Measurements from ENCODE around the gene CHRM4.

CHRM4 gene

DNA sequence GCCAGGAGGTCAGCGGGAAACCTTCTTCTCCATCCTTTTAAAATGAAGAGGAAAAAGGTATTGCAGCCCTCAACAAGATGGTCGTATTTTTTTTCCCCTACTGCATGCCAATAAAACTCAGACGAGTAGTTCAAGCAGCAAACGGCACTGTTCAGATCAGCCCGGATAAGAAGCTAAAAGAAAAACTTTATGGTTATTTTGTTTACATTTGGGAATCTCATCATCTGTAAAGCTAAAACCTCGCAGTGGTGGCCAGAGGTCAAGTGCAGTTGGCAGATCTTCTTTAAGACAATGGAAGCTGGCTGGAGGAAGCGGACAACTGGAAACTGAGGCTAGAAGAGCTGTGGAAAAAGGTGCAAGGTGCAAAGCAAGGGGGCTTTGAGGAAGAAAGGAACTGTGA, 31.0 kb upstream of the CHRM4 start:
- Histone ChIP-seq H3K27ac (ENCODE audit: low read depth in 2 of 2, low read length in 2 of 2) (no peak overlapping the region), H3K36me3 (ENCODE audit: control insufficient read depth in 2 of 2, insufficient read depth in 2 of 2, low read length in 2 of 2) (peaks cover 19% of the 10 kb centered on the region in 2 donors)

DNA sequence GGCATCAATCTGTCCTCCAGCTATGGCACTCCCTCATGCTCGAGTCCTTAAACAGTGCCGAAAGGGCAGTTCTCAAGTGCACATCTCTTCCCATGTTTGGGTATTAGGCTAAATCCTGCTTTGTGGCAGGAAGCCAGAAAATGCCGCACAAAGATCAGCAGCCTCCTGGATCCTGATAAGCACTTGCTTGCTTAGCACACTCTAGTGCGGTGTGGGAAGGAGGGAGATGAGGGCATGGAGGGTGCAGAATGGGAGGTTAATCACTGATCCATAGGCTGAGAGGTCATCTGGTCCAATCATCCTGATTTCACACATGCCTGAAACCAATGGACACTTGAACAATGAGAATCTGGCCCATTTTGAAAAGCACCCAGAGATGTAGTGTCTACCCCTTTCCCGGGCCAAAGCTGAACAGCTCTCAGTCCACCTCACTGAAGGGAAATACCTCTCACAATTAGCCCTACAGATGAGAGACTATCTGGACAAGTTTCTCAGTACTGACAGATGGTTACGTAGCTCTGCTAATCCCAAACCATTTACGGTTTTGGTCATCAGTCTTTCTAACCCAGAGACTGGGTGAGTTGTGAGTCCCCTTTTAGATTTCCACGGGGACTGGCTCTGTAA, 29.8 kb upstream of the CHRM4 start:
- Histone ChIP-seq H3K4me1 (ENCODE audit: control insufficient read depth in 2 of 2, insufficient read depth in 2 of 2, low read length in 2 of 2) (peaks cover 0 to 4% of the 10 kb centered on the region in 2 donors), H3K9me3 (ENCODE audit: control insufficient read depth in 2 of 2, low read length in 2 of 2) (no peaks in the 10 kb centered on the region), H3K27me3 (ENCODE audit: control insufficient read depth in 2 of 2, insufficient read depth in 2 of 2, low read length in 2 of 2) (no peaks in the 10 kb centered on the region), H3K9ac (ENCODE audit: low read depth in 1 of 2, low read length in 2 of 2) (no peak overlapping the region), H3K4me3 (ENCODE audit: low read length in 2 of 2) (no peak overlapping the region), H3K27ac (ENCODE audit: low read depth in 2 of 2, low read length in 2 of 2) (no peak overlapping the region), H3K36me3 (ENCODE audit: control insufficient read depth in 2 of 2, insufficient read depth in 2 of 2, low read length in 2 of 2) (peaks cover 25% of the 10 kb centered on the region in 2 donors)

More for the DNA sequence above, 31.0 kb upstream of the CHRM4 start:
- Histone ChIP-seq H3K9ac (ENCODE audit: low read depth in 1 of 2, low read length in 2 of 2) (no peak overlapping the region), H3K27me3 (ENCODE audit: control insufficient read depth in 2 of 2, insufficient read depth in 2 of 2, low read length in 2 of 2) (no peaks in the 10 kb centered on the region), H3K9me3 (ENCODE audit: control insufficient read depth in 2 of 2, low read length in 2 of 2) (no peaks in the 10 kb centered on the region), H3K4me3 (ENCODE audit: low read length in 2 of 2) (no peak overlapping the region), H3K4me1 (ENCODE audit: control insufficient read depth in 2 of 2, insufficient read depth in 2 of 2, low read length in 2 of 2) (peaks cover 0 to 4% of the 10 kb centered on the region in 2 donors)

DNA sequence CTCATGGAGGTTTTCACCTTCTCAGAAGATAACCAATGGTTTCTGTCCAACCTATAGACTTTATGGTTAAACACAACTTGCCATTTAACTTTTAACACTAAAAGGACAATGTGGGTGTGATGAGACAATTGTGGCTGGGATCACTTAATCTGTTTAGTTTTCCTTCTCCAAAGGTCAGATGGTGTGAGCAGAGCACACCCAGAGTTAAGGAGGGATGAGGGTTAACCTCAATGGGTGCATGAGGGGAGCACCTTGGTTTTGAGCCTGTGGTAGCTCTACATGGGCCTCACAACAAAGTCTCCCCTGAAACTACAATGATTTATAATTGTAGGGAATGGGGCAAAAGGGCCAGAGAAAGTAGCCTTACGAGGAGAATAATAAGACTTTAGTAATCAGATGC, 28.9 kb upstream of the CHRM4 start:
- Histone ChIP-seq H3K4me1 (ENCODE audit: control insufficient read depth in 2 of 2, insufficient read depth in 2 of 2, low read length in 2 of 2) (peaks cover 0 to 4% of the 10 kb centered on the region in 2 donors), H3K36me3 (ENCODE audit: control insufficient read depth in 2 of 2, insufficient read depth in 2 of 2, low read length in 2 of 2) (peaks cover 30 to 33% of the 10 kb centered on the region in 2 donors), H3K9ac (ENCODE audit: low read depth in 1 of 2, low read length in 2 of 2) (no peak overlapping the region), H3K27me3 (ENCODE audit: control insufficient read depth in 2 of 2, insufficient read depth in 2 of 2, low read length in 2 of 2) (no peaks in the 10 kb centered on the region), H3K9me3 (ENCODE audit: control insufficient read depth in 2 of 2, low read length in 2 of 2) (no peaks in the 10 kb centered on the region), H3K27ac (ENCODE audit: low read depth in 2 of 2, low read length in 2 of 2) (no peak overlapping the region), H3K4me3 (ENCODE audit: low read length in 2 of 2) (no peak overlapping the region)

DNA sequence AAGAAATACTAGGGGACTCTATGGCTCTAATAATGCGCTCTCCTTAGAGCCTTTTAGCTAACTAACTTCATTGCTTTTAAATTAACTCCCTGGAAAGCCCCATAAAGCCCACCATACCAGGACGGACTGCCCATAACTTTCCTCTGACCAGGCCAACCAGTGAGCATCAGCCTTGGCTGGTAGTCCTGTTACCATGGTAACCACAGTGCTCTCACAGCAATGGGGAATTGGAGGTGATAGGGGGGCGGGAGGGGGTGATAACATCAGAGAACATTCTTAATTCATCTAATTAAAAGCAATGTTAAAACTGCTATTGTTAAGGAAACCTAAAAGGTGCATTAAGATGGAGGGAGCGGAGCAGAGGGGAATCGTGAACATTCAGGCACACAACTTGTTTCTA, 27.2 kb upstream of the CHRM4 start:
- Histone ChIP-seq H3K9me3 (ENCODE audit: control insufficient read depth in 2 of 2, low read length in 2 of 2) (no peaks in the 10 kb centered on the region), H3K36me3 (ENCODE audit: control insufficient read depth in 2 of 2, insufficient read depth in 2 of 2, low read length in 2 of 2) (peaks cover 43 to 47% of the 10 kb centered on the region in 2 donors), H3K4me3 (ENCODE audit: low read length in 2 of 2) (no peak overlapping the region), H3K27me3 (ENCODE audit: control insufficient read depth in 2 of 2, insufficient read depth in 2 of 2, low read length in 2 of 2) (no peaks in the 10 kb centered on the region), H3K4me1 (ENCODE audit: control insufficient read depth in 2 of 2, insufficient read depth in 2 of 2, low read length in 2 of 2) (peaks cover 2 to 4% of the 10 kb centered on the region in 2 donors), H3K9ac (ENCODE audit: low read depth in 1 of 2, low read length in 2 of 2) (no peak overlapping the region), H3K27ac (ENCODE audit: low read depth in 2 of 2, low read length in 2 of 2) (no peak overlapping the region)

DNA sequence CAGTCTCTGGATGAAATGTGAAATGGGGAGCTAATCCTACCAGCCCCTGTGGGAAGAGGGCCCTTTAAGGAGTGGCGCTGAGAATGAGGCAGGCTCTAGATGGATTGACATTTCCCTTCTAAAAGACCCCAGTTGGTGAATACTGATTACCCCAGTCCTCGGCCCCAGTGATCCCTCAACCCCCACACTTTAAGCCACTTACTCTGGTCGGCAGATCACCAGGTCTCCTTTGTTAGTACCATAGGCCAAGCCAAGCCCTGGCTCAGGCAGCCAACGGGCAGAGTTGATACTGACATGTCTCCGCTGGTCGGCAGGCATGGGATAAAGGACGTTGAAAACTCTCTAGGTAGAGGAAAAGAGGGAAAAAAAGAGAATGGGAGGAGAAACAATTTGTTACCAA, 26.1 kb upstream of the CHRM4 start:
- H3K9me3 ChIP-seq (ENCODE audit: control insufficient read depth in 2 of 2, low read length in 2 of 2): no peaks in the 10 kb centered on the region
- H3K27ac ChIP-seq (ENCODE audit: low read depth in 2 of 2, low read length in 2 of 2): no peak overlapping the region
- H3K36me3 ChIP-seq (ENCODE audit: control insufficient read depth in 2 of 2, insufficient read depth in 2 of 2, low read length in 2 of 2): peaks cover 43 to 49% of the 10 kb centered on the region in 2 donors

DNA sequence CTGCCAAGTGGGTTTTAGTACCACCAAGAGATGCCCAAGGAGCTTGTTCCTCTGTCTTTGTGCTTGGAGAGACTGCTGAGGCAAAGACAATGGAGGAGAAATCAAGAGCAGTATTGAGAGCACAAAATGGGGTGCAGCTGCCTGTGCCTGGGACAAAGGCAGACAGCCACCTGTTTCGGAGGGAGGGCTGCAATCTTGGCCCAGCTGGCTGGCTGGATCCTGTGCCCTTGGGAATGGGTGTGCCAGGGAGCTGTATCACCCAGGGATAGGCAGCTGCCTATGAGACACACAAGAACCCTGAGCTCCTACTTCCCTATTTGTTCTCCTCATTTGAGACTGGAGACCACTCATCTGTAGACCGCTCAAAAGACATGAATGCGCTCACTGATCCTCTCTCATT, 23.3 kb upstream of the CHRM4 start:
- H3K9ac ChIP-seq (ENCODE audit: low read depth in 1 of 2, low read length in 2 of 2): no peak overlapping the region
- no peaks in the 10 kb centered on the region for H3K27me3 ChIP-seq (ENCODE audit: control insufficient read depth in 2 of 2, insufficient read depth in 2 of 2, low read length in 2 of 2)
- peaks cover 0 to 2% of the 10 kb centered on the region in 2 donors for H3K4me1 ChIP-seq (ENCODE audit: control insufficient read depth in 2 of 2, insufficient read depth in 2 of 2, low read length in 2 of 2)
- H3K27ac ChIP-seq (ENCODE audit: low read depth in 2 of 2, low read length in 2 of 2): no peak overlapping the region
- peaks cover 35 to 40% of the 10 kb centered on the region in 2 donors for H3K36me3 ChIP-seq (ENCODE audit: control insufficient read depth in 2 of 2, insufficient read depth in 2 of 2, low read length in 2 of 2)
- H3K9me3 ChIP-seq (ENCODE audit: control insufficient read depth in 2 of 2, low read length in 2 of 2): no peaks in the 10 kb centered on the region
- H3K4me3 ChIP-seq (ENCODE audit: low read length in 2 of 2): no peak overlapping the region

More for the DNA sequence above, 26.1 kb upstream of the CHRM4 start:
- Histone ChIP-seq H3K27me3 (ENCODE audit: control insufficient read depth in 2 of 2, insufficient read depth in 2 of 2, low read length in 2 of 2) (no peaks in the 10 kb centered on the region), H3K4me3 (ENCODE audit: low read length in 2 of 2) (no peak overlapping the region), H3K9ac (ENCODE audit: low read depth in 1 of 2, low read length in 2 of 2) (no peak overlapping the region), H3K4me1 (ENCODE audit: control insufficient read depth in 2 of 2, insufficient read depth in 2 of 2, low read length in 2 of 2) (peaks cover under 1 to 2% of the 10 kb centered on the region in 2 donors)

DNA sequence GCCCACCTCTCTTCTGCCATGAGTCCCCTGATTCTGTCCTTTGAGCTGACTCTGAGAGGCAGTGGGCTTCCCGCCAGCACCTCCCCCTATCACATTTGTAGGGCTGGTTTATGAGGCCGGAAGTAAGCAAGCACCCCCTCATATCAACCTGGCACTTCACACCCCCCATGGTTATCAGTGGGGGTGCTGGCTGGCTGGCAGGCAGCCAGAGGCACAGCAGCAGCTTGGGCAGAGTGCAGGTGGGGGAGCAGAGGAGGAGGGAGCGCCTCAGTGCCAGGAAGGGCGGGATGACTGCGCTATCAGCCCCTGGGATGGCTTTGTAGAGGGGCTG, 22.9 kb upstream of the CHRM4 start:
- H3K9me3 ChIP-seq (ENCODE audit: control insufficient read depth in 2 of 2, low read length in 2 of 2): no peaks in the 10 kb centered on the region
- peaks cover 0 to 2% of the 10 kb centered on the region in 2 donors for H3K4me1 ChIP-seq (ENCODE audit: control insufficient read depth in 2 of 2, insufficient read depth in 2 of 2, low read length in 2 of 2)
- H3K9ac ChIP-seq (ENCODE audit: low read depth in 1 of 2, low read length in 2 of 2): no peak overlapping the region
- H3K27ac ChIP-seq (ENCODE audit: low read depth in 2 of 2, low read length in 2 of 2): no peak overlapping the region
- H3K27me3 ChIP-seq (ENCODE audit: control insufficient read depth in 2 of 2, insufficient read depth in 2 of 2, low read length in 2 of 2): no peaks in the 10 kb centered on the region
- peaks cover 38 to 41% of the 10 kb centered on the region in 2 donors for H3K36me3 ChIP-seq (ENCODE audit: control insufficient read depth in 2 of 2, insufficient read depth in 2 of 2, low read length in 2 of 2)
- no peak overlapping the region for H3K4me3 ChIP-seq (ENCODE audit: low read length in 2 of 2)

DNA sequence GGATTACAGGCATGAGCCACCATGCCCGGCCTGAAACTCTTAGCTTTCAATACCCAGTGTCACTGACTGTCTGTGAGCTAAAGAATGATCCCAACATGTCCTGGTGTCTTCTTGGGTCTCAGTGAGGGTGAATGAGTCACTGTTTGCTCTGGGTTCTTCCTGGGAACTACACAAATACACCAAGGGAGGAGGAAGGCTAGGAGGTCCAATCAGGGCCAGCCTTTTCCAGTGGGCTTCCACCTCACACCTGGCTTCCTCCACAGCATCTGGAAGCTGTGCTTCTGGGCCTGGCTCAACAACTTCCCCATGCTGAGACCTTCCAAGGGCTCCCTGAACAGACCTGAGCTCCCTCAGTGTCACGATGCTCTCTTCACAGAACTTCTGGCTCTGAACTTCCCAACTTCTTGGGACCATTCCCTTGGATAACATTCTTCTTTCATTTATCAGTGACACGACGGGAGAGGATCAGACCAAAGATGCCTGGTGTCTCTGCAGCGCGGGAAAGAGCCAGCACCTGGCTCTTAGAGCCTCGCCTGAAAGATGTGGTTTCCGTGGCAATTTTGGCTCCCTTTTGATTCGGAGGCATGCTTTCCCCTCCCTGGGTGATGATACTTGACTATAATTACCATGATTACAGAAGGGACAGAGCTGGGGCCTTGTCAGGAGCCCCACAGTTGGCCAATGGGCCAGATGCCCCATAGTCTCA, 22.3 kb upstream of the CHRM4 start:
- Histone ChIP-seq H3K27ac (ENCODE audit: low read depth in 2 of 2, low read length in 2 of 2) (no peak overlapping the region), H3K9ac (ENCODE audit: low read depth in 1 of 2, low read length in 2 of 2) (no peak overlapping the region), H3K27me3 (ENCODE audit: control insufficient read depth in 2 of 2, insufficient read depth in 2 of 2, low read length in 2 of 2) (no peaks in the 10 kb centered on the region), H3K4me3 (ENCODE audit: low read length in 2 of 2) (no peak overlapping the region), H3K9me3 (ENCODE audit: control insufficient read depth in 2 of 2, low read length in 2 of 2) (no peaks in the 10 kb centered on the region), H3K4me1 (ENCODE audit: control insufficient read depth in 2 of 2, insufficient read depth in 2 of 2, low read length in 2 of 2) (peaks cover 0 to 2% of the 10 kb centered on the region in 2 donors), H3K36me3 (ENCODE audit: control insufficient read depth in 2 of 2, insufficient read depth in 2 of 2, low read length in 2 of 2) (peaks cover 40 to 43% of the 10 kb centered on the region in 2 donors)

DNA sequence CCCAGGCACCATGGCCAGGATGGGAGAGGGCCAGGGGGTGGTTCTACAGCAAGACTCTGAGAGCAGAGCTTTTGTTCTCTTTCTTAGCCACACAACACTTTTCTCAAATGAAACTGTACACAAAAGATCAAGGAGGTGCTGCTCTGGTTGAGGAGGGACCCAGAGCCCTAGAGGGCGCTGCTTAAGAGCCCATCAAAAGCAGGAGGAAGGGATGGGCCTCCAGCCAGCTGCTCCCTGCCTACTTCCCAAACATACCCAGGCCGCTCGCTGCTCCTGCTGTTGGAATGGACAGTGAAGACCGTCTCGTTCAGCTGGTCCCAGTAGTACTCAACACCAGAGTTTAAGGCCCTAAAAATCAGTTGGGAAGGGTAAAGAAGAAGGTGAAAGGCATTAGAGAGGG, 18.4 kb upstream of the CHRM4 start:
- H3K9me3 ChIP-seq (ENCODE audit: control insufficient read depth in 2 of 2, low read length in 2 of 2): no peaks in the 10 kb centered on the region
- no peaks in the 10 kb centered on the region for H3K27me3 ChIP-seq (ENCODE audit: control insufficient read depth in 2 of 2, insufficient read depth in 2 of 2, low read length in 2 of 2)
- H3K36me3 ChIP-seq (ENCODE audit: control insufficient read depth in 2 of 2, insufficient read depth in 2 of 2, low read length in 2 of 2): peaks cover 41 to 50% of the 10 kb centered on the region in 2 donors
- no peak overlapping the region for H3K9ac ChIP-seq (ENCODE audit: low read depth in 1 of 2, low read length in 2 of 2)
- peaks cover 0 to 2% of the 10 kb centered on the region in 2 donors for H3K4me1 ChIP-seq (ENCODE audit: control insufficient read depth in 2 of 2, insufficient read depth in 2 of 2, low read length in 2 of 2)
- H3K27ac ChIP-seq (ENCODE audit: low read depth in 2 of 2, low read length in 2 of 2): no peak overlapping the region
- no peak overlapping the region for H3K4me3 ChIP-seq (ENCODE audit: low read length in 2 of 2)

DNA sequence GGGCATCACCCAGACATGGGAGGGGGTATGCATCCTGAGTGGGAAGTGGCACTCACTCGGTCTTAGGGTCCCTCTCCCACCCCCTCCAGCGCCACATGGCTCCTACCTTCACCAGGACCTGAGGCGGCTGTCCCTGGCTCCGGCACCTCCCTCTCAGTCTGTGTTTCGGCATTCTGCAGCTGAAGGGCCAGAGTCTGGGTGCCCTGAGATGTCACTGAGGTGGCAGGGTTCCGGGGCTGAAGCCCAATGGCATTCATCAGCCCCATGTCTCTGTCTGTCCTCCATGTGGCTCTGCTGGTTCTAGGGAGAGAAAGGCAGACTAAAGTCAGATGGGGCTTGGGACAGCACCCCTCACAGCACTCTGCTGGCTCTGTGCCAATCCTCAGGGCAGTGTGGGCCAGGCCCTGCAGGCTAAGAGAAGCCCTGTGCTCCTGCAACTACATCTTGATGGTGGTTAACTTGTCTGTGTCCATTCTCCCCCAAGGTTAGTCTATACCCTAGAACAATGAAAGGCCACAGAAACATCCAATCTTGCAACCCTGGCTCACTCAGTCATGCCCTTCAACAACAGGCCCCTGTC, 16.9 kb upstream of the CHRM4 start:
- H3K27ac ChIP-seq (ENCODE audit: low read depth in 2 of 2, low read length in 2 of 2): no peak overlapping the region
- H3K4me3 ChIP-seq (ENCODE audit: low read length in 2 of 2): no peak overlapping the region
- no peak overlapping the region for H3K9ac ChIP-seq (ENCODE audit: low read depth in 1 of 2, low read length in 2 of 2)
- H3K9me3 ChIP-seq (ENCODE audit: control insufficient read depth in 2 of 2, low read length in 2 of 2): no peaks in the 10 kb centered on the region
- H3K36me3 ChIP-seq (ENCODE audit: control insufficient read depth in 2 of 2, insufficient read depth in 2 of 2, low read length in 2 of 2): peaks cover 34 to 46% of the 10 kb centered on the region in 2 donors
- H3K4me1 ChIP-seq (ENCODE audit: control insufficient read depth in 2 of 2, insufficient read depth in 2 of 2, low read length in 2 of 2): no peaks in the 10 kb centered on the region
- no peaks in the 10 kb centered on the region for H3K27me3 ChIP-seq (ENCODE audit: control insufficient read depth in 2 of 2, insufficient read depth in 2 of 2, low read length in 2 of 2)
